Hematopoietic multipotent progenitor cell treated with erythropoietin and hydrocortisone succinate and interleukin-3 and kit ligand, for 17 days (in vitro differentiated cells): Measurements from ENCODE around the gene SLF1.

Source experiments
- DNase-seq: peaks from one replicate; pipeline ENCODE4 v3.0.0-alpha.2; 2015; ENCODE audit warnings: low spot score

SLF1 gene

GRCh38 chr5:94711785-94712184 is 93.3 kb downstream of the SLF1 start:
- no peak for DNase-seq

- no peak for DNase-seq
These were observed 97.3 kb downstream of the SLF1 start for GRCh38 chr5:94715768-94716167.

GRCh38 chr5:94725142-94725541 is 106.7 kb downstream of the SLF1 start:
- no peak for DNase-seq

GRCh38 chr5:94731471-94731870 is 113.0 kb downstream of the SLF1 start:
- no peak for DNase-seq

- no peak for DNase-seq
These were observed 118.0 kb downstream of the SLF1 start for GRCh38 chr5:94736498-94736897.

GRCh38 chr5:94740286-94740685 is 121.8 kb downstream of the SLF1 start:
- DNase-seq, result no peak

- DNase-seq, result no peak
These were observed 124.4 kb downstream of the SLF1 start for GRCh38 chr5:94742852-94743251.

- no peak for DNase-seq
These were observed 126.4 kb downstream of the SLF1 start for GRCh38 chr5:94744906-94745305.

- no peak for DNase-seq
These were observed 127.6 kb downstream of the SLF1 start for GRCh38 chr5:94745786-94746730.

GRCh38 chr5:94746731-94747124 is 128.3 kb downstream of the SLF1 start:
- DNase-seq, result no peak
